Dedifferentiated amniotic fluid mesenchymal stem cell (primary cell): ENCODE data around the gene C1orf52.
A peak's percentile ranks its signal among the peaks of the same experiment; 100 is the strongest.

ENCODE experiments used
- DNase-seq: peaks from one replicate; pipeline ENCODE4 v3.0.0-alpha.2; 2016; ENCODE audit errors: extremely low spot score

The C1orf52 gene

GRCh38 chr1:85259118-85259911, at the start of gene C1orf52:
C1orf52 (minus strand) TSS chr1:85259662; CDS start chr1:85259633, 29 bp downstream.
- peak; percentile 95 for DNase-seq

DNA sequence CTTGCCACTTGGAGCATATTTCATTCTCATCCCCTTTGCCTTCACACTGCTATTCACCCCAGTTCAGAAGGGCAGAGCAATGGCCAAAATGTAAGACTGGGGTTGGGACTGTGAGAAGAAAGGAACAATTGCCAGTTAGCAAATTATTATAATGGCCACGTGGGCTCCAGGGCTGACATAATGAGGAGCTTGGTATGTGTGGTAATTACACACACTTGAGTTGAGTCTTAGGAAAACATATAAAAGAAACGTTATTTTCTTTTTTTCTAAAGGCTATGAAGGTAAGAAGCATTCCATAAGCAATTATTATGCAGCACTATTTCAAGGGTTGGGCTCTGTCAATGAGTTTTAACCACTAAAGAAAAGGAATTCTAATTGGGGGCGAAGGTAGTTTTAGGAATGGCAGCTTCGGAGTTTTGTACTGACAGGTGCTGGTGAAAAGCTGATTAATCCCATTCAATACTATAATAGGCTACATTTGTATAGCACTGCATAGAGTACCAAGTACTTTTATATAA, 49.4 kb upstream of the C1orf52 start:
- no peak for DNase-seq

DNA sequence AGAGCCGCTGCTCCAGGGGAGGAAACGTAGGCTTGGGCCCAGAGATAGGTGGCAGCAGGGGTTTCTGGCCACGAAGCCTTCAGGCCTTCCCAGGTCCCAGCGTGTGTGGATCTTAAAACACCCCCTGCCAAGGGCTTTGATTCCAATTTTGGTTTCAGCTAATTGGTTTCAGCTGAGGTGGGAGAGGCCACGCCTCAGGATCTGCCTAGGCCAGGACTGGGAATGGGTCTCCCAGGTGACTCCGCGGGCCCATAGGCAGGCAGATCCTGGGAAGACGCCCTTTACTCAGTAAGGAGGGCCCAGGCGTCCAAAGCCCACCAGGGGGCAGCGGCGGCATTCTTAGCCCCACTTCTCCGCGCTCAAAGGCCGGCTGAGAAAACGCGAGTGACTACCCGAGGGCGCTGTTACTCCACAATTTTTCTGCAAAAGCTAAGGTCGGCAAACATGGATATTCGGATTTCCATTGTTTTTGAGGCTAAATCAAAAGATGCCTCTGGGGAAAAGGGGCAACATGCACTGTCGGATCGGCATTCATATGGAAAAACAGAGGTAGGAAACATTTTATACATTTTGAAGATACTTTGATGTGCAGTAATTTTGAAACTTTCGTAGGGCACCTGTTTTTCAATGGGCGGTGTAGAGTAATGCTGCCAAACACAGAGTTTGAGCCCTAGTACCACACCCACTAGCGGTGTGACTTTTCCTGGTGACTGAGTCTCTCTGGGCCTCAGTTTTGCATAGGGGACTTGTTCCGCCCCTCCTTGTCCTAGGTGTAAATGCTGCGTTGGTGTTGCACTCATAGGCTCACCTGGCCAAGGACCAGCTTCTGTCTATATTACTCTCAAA, 48.7 kb upstream of the C1orf52 start:
- peak; percentile 92 for DNase-seq

DNA sequence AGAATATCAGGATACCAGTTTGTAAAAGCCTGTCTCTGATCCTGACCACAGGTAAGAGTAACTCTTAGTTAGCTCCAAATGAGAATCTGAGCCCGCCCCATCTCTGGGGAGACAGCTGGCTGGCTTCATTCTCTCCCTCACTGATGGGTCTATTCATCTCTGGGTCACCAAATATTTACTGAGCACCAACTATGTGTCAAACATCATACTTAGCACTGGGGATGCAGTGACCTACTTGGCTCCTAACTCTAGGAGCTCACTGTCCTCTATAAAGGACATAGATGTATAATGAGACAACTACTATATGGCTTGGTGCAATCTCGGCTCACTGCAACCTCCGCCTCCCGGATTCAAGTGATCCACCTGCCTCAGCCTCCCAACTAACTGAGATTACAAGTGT, 46.8 kb upstream of the C1orf52 start:
- DNase-seq = no peak

GRCh38 chr1:85303440-85304162, 44.1 kb upstream of the C1orf52 start:
- DNase-seq = no peak

GRCh38 chr1:85300140-85300539, 40.7 kb upstream of the C1orf52 start:
- no peak for DNase-seq

DNA sequence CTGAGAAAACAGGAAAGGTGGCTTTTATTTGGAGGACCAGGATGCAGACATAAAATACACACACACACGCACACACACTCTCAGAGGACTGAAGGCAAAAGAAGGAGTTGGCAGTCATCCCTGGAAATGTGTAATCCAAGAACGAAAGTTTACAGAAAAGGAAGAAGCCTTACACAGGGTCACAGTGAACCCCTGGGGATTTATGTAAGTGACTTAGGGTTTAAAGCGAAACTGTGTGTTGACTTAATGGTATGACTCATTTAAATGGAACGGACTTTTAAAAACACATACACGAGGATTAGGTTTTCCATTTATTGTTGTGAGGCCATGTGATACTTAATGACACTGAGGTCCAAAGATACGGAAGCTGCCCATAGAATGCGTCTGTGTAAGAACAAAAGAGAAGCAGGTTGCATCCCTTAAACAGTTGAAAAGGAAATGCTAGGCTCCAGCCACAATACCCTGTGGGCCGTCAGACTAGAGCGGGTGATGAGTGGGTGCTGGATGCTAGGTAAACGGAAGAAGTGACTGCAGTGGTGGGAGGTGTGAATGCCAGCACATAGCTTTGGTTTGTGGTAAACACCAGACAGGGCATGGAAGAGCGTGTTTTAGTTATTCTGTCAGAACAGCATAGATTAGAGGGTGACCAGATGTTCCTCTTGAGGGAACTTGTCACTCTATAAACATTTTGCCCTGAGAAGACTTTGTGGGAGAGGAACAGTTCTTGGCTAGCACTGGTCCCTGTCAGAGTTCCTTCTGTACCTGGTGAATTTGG, 38.6 kb upstream of the C1orf52 start:
- peak; percentile 95 for DNase-seq

GRCh38 chr1:85297538-85297854, 38.0 kb upstream of the C1orf52 start:
- DNase-seq = no peak

- no peak for DNase-seq
Observed at GRCh38 chr1:85296980-85297379, 37.5 kb upstream of the C1orf52 start.

- no peak for DNase-seq
Observed at GRCh38 chr1:85295654-85296053, 36.2 kb upstream of the C1orf52 start.

- DNase-seq = no peak
Observed at GRCh38 chr1:85295006-85295431, 35.6 kb upstream of the C1orf52 start.

DNA sequence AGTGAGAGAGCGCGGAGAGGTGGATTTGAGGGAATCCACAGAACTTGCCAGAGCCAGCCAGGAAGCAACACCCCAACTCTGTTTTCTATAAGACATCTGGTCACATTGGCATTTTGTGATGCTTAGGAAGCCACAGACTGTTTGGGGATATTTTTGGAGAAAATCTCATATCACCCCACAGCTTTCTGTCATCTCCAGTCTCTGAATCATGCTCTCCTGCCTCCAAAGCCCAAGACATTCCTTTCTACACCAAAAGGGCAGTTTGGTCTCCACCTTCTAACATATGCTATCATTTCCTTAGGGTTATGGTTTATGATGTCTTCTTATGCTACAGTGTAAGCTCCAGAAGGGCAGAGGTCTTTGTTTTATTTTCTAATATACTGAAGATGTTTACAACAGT, 31.4 kb upstream of the C1orf52 start:
- DNase-seq = no peak

DNA sequence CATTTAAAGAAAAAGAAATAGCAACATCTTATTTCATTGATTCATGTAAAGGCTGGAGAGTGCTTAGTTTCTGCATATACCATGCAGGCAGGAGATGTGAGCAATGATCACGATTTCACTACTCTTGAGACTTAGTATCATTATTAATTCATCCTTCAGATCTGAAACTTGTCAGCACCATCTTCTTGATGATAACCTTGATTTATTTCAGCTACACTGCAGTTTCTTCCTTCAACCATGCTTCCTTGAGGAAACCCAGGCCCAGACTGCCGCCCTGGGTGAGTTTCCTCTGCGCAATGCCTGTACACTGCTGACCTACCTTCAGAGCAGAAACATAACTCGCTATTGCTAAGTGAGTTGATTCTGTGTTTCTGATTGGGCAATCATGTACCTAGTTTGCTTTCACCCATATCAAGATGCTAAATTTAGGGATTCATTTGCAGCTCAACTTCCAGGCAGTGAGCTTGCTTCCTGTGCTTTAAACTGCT, 30.4 kb upstream of the C1orf52 start:
- DNase-seq = no peak

DNA sequence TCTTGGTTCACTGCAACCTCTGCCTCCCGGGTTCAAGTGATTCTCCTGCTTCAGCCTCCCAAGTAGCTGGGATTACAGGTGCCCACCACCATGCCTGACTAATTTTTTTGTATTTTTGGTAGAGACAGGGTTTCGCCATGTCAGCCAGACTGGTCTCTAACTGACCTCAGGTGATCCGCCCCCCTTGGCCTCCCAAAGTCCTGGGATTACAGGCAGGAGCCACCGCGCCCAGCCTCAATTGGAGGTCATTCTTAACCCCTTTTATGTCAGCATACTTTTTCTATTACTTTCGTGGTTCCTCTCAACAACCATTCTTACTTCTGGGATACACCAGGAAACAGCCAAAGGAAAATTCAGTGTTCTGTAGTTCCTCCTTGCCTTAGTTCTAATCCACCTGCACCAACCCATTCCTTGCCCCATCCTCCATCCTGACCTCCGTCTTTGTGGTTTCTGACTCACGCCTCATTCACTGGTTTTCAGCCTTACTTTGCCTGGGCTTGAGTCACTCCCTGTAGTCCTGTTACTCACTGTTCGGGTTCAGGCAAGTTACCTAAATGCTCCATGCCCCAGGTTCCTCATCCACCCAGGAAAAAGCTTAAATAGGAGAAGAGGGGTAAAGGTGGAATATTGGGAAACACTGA, 29.9 kb upstream of the C1orf52 start:
- DNase-seq = peak; percentile 52

DNA sequence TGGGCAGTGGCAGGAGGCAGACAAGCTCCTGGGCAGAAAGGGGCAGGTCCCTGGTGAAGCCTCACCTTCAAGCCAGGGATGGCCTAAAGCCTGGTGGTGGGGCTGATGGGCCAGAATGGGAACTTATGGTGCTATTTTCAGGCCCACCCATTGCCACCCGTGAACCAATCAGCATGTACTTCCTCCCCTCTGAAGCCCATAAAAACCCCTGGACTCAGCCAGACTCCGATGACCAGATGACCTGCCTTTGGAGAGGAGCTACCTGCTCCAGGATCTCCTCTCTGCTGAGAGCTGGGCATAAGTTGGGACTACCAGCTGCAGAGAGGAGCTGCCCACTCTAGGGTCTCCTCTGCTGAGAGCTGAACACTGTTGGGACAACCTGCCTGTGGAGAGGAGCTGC, 24.7 kb upstream of the C1orf52 start:
- no peak for DNase-seq

- DNase-seq = no peak
Observed at GRCh38 chr1:85283475-85284199, 24.2 kb upstream of the C1orf52 start.

DNA sequence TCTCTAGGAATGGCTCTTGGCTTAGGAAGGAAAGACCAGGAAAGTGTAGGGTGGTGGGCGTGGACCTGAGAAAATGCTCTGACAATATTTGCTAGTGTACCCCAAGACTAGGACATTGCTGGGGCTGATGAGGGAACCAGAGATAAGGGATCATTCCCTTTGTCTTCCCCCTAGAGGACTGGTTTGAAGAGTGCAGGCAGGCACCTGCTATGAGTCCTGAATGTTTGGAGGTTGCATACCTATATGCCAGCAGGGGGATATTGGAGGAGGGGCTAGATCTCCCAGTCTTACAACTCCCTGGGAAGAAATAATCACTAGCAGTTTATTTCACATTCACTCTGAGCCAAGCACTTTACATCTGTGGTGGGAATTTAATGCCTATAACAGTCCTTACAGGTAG, 23.0 kb upstream of the C1orf52 start:
- DNase-seq = no peak

- DNase-seq = no peak
Observed at GRCh38 chr1:85280636-85281035, 21.2 kb upstream of the C1orf52 start.

DNA sequence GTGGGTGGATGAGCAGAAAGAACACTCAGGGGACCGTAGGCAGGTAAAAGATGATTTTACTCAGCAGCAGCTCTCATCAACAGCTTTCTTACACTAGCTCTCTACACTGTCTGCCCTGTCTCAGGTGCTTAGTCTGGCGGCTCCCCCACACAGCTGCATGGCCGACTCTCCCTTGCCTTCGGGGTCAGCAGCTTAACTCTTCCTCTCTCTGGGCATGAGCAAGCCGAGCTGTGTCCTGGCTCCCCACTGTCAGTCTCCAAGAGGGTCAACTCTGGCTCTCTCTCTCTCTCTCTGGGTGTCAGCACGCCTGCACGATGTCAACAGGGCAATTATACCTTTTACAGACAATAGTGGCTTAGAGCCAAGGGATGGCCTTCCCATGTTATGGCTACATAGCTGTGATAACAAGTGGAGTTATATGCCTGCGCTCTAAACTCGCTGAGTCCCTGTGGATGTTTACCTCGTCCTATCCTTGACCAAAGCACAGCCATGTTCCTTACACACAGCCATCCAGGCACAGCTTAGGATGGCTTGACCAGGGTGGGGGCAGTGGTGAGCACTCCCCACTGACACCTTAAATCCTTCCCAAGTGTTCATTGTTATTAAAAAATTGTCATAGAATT, 20.1 kb upstream of the C1orf52 start:
- DNase-seq = no peak
